ENCODE data around the gene NIBAN1. TPM values are rescaled to one million over a fixed set of nuclear protein-coding genes. Genes with fewer than 3 reads are reported as not detected.

The NIBAN1 gene
- total RNA-seq, 1 donor from 2014 or later: 4.7 TPM

GRCh38 chr1:184945678-184946412 is 28.5 kb downstream of the NIBAN1 start:
- peaks cover 9% of the 10 kb centered on the region for H3K4me1 Mint-ChIP-seq (ENCODE audit: unreplicated experiment)
- H3K9me3 Mint-ChIP-seq (ENCODE audit: unreplicated experiment): no peaks in the 10 kb centered on the region
- no peak for DNase-seq (ENCODE audit: low spot score)
- H3K36me3 Mint-ChIP-seq (ENCODE audit: low read depth, unreplicated experiment): no peaks in the 10 kb centered on the region
- no peak overlapping the region for H3K4me3 Mint-ChIP-seq (ENCODE audit: unreplicated experiment)
- no peaks in the 10 kb centered on the region for H3K27me3 Mint-ChIP-seq (ENCODE audit: unreplicated experiment)
- TF ChIP-seq CTCF (IDR thresholded peaks at IDR 0.05; ENCODE audit: unreplicated experiment): no peak
- H3K27ac Mint-ChIP-seq (ENCODE audit: unreplicated experiment): no peak overlapping the region

DNA sequence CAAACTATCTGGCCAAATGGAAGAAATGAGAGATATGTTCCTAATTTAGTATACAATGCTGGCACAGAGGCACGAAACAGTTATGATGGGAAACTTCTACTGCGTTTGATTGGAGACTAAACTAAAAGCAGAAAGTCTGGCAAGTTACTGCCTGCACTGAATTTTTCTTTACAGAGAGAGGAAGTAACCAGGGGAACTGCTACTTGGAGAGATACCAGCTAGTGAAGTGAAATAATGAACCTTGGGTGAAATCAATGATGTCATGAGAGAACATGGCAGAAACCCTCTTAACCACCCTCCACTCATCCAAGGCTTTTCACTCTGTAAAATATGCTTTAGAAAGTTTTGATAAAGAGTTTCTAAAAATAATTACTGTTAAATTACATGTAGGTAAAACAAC is 29.3 kb downstream of the NIBAN1 start:
- Mint-ChIP-seq H3K4me3 (ENCODE audit: unreplicated experiment) (no peak overlapping the region), H3K36me3 (ENCODE audit: low read depth, unreplicated experiment) (no peaks in the 10 kb centered on the region), H3K27ac (ENCODE audit: unreplicated experiment) (no peak overlapping the region), H3K4me1 (ENCODE audit: unreplicated experiment) (peaks cover 9% of the 10 kb centered on the region), H3K9me3 (ENCODE audit: unreplicated experiment) (no peaks in the 10 kb centered on the region), H3K27me3 (ENCODE audit: unreplicated experiment) (no peaks in the 10 kb centered on the region)
- TF ChIP-seq CTCF (IDR thresholded peaks at IDR 0.05; ENCODE audit: unreplicated experiment): no peak
- no peak for DNase-seq (ENCODE audit: low spot score)

GRCh38 chr1:184943998-184944397 is 30.3 kb downstream of the NIBAN1 start:
- H3K36me3 Mint-ChIP-seq (ENCODE audit: low read depth, unreplicated experiment): no peaks in the 10 kb centered on the region
- TF ChIP-seq CTCF (IDR thresholded peaks at IDR 0.05; ENCODE audit: unreplicated experiment): no peak

GRCh38 chr1:184941735-184942134 is 32.6 kb downstream of the NIBAN1 start:
- Mint-ChIP-seq H3K4me1 (ENCODE audit: unreplicated experiment) (peaks cover 9% of the 10 kb centered on the region), H3K27ac (ENCODE audit: unreplicated experiment) (no peak overlapping the region), H3K27me3 (ENCODE audit: unreplicated experiment) (no peaks in the 10 kb centered on the region), H3K4me3 (ENCODE audit: unreplicated experiment) (no peak overlapping the region), H3K9me3 (ENCODE audit: unreplicated experiment) (no peaks in the 10 kb centered on the region), H3K36me3 (ENCODE audit: low read depth, unreplicated experiment) (no peaks in the 10 kb centered on the region)
- DNase-seq (ENCODE audit: low spot score): no peak
- TF ChIP-seq CTCF (IDR thresholded peaks at IDR 0.05; ENCODE audit: unreplicated experiment): no peak

More at GRCh38 chr1:184943998-184944397, 30.3 kb downstream of the NIBAN1 start:
- H3K27ac Mint-ChIP-seq (ENCODE audit: unreplicated experiment): no peak overlapping the region
- DNase-seq (ENCODE audit: low spot score): no peak
- no peaks in the 10 kb centered on the region for H3K9me3 Mint-ChIP-seq (ENCODE audit: unreplicated experiment)
- no peaks in the 10 kb centered on the region for H3K27me3 Mint-ChIP-seq (ENCODE audit: unreplicated experiment)
- no peak overlapping the region for H3K4me3 Mint-ChIP-seq (ENCODE audit: unreplicated experiment)
- H3K4me1 Mint-ChIP-seq (ENCODE audit: unreplicated experiment): peaks cover 9% of the 10 kb centered on the region

GRCh38 chr1:184941410-184941733 is 32.9 kb downstream of the NIBAN1 start:
- H3K9me3 Mint-ChIP-seq (ENCODE audit: unreplicated experiment): no peaks in the 10 kb centered on the region
- DNase-seq (ENCODE audit: low spot score): no peak
- H3K27ac Mint-ChIP-seq (ENCODE audit: unreplicated experiment): no peak overlapping the region
- no peak overlapping the region for H3K4me3 Mint-ChIP-seq (ENCODE audit: unreplicated experiment)
- H3K4me1 Mint-ChIP-seq (ENCODE audit: unreplicated experiment): peaks cover 9% of the 10 kb centered on the region
- H3K36me3 Mint-ChIP-seq (ENCODE audit: low read depth, unreplicated experiment): no peaks in the 10 kb centered on the region
- no peak for TF ChIP-seq CTCF (IDR thresholded peaks at IDR 0.05; ENCODE audit: unreplicated experiment)
- no peaks in the 10 kb centered on the region for H3K27me3 Mint-ChIP-seq (ENCODE audit: unreplicated experiment)

Measured in endothelial cell (in vitro differentiated cells).